HCT116 (cell line): ENCODE results near the gene PIH1D1. TPM values are rescaled to one million over a fixed set of nuclear protein-coding genes. Genes with fewer than 3 reads are reported as not detected.

Experiments used
- ATAC-seq: fragments of 200-7000 bp; cut with Tn5 transposase; 2 replicates; pipeline ENCODE4 v1.9.1; 2020; ENCODE audit warnings: mild to moderate bottlenecking, moderate library complexity
- BruUV-seq: library from RNA; stranded (reverse); fragments of 400-500 nt; replicated peaks from 2 replicates; lab custom pipeline; 2021; lab: Mats Ljungman, UMichigan
- CTCF ChIA-PET: fragments of 300-600 bp; sonication (Branson Sonifier 250); formaldehyde crosslinking; loops from one replicate; lab custom pipeline; 2021; ENCODE audit warnings: antibody characterized with exemption; lab: Charles Lee
- POLR2A ChIA-PET: fragments of 300-600, 350-600 bp; sonication (Branson Sonifier 250); formaldehyde crosslinking; loops from one replicate; lab custom pipeline; 2021; ENCODE audit warnings: antibody characterized with exemption; lab: Charles Lee
- RAD21 ChIA-PET, 2 experiments: fragments of 300-600 bp; sonication (Branson Sonifier 250); formaldehyde crosslinking; loops; one replicate each; lab custom pipeline; 2023; ENCODE audit warnings: low total read pairs in 2 of 2; ENCODE audit not compliant: uncharacterized antibody in 2 of 2, unreplicated experiment in 2 of 2, low non-redundant PET in 1 of 2; lab: Charles Lee
- DNase-seq: peaks from one replicate; pipeline ENCODE4 v3.0.0-alpha.2; 2010; ENCODE audit warnings: low read depth, low spot score
- H2AFZ ChIP-seq: fragments of 200-600 bp; shearing (Covaris generic), sonication (generic); 2 replicates; pipeline ENCODE4 v1.6.1; 2017; ENCODE audit warnings: low read depth, mixed run types, mixed read lengths, antibody characterized with exemption, low read length; ENCODE audit not compliant: poor library complexity, severe bottlenecking
- H3K27ac ChIP-seq: 2 replicates; pipeline ENCODE4 v1.5.1; 2012; ENCODE audit warnings: low read depth, low read length
- H3K27me3 ChIP-seq: fragments of 200-600 bp; sonication (generic); 2 replicates; pipeline ENCODE4 v1.6.1; 2016; ENCODE audit warnings: mixed run types, low read length, mixed read lengths; ENCODE audit not compliant: insufficient read depth
- H3K36me3 ChIP-seq, 2 experiments: fragments of 200-500 bp in 1 of 2; fragments of 200-600 bp in 1 of 2; sonication (Bioruptor generic) in 1 of 2; sonication (generic) in 1 of 2; 2 replicates each; pipeline versions ENCODE4 v1.5.1 to v1.6.1; 2014 to 2016; ENCODE audit warnings: low read length in 2 of 2, inconsistent platforms in 1 of 2, mixed read lengths in 1 of 2, mixed run types in 1 of 2; ENCODE audit not compliant: insufficient read depth in 2 of 2, control insufficient read depth in 1 of 2
- H3K4me1 ChIP-seq, 2 experiments: fragments of 200-600 bp in 1 of 2; sonication (generic) in 1 of 2; 2 replicates each; pipeline versions ENCODE4 v1.5.1 to v1.6.1; 2012 to 2017; ENCODE audit warnings: low read length in 2 of 2, inconsistent platforms in 1 of 2, mild to moderate bottlenecking in 1 of 2, mixed read lengths in 1 of 2, mixed run types in 1 of 2, moderate library complexity in 1 of 2; ENCODE audit not compliant: insufficient read depth in 2 of 2, control insufficient read depth in 1 of 2
- H3K4me2 ChIP-seq: fragments of 200-600 bp; sonication (generic); 2 replicates; pipeline ENCODE4 v1.6.1; 2017; ENCODE audit warnings: mixed run types, low read length, mixed read lengths
- H3K4me3 ChIP-seq, 2 experiments: fragments of 200-600 bp in 1 of 2; sonication (generic) in 1 of 2; replicated peaks in 1 of 2; 2 replicates each; pipeline ENCODE4 v1.5.1; 2011 to 2016; ENCODE audit warnings: low read length in 2 of 2, control low read depth in 1 of 2, low read depth in 1 of 2, mild to moderate bottlenecking in 1 of 2, mixed read lengths in 1 of 2, mixed run types in 1 of 2
- H3K79me2 ChIP-seq: fragments of 200-600 bp; sonication (generic); 2 replicates; pipeline ENCODE4 v1.6.1; 2017; ENCODE audit warnings: mild to moderate bottlenecking, mixed run types, low read length, moderate library complexity, mixed read lengths; ENCODE audit not compliant: insufficient read depth
- H3K9ac ChIP-seq: fragments of 200-600 bp; sonication (generic); 2 replicates; pipeline ENCODE4 v1.6.1; 2016; ENCODE audit warnings: low read length, mixed read lengths
- H3K9me2 ChIP-seq: fragments of 200-600 bp; sonication (generic), shearing (Covaris generic); 2 replicates; pipeline ENCODE4 v1.6.1; 2017; ENCODE audit warnings: mixed run types, mild to moderate bottlenecking, moderate library complexity; ENCODE audit not compliant: insufficient read depth
- H3K9me3 ChIP-seq, 2 experiments: fragments of 200-500 bp in 1 of 2; fragments of 200-600 bp in 1 of 2; sonication (Bioruptor generic) in 1 of 2; sonication (generic) in 1 of 2; 2 replicates each; pipeline ENCODE4 v1.6.1; 2014 to 2017; ENCODE audit warnings: low read length in 2 of 2, mixed read lengths in 2 of 2, inconsistent platforms in 1 of 2, low read depth in 1 of 2, mild to moderate bottlenecking in 1 of 2, mixed run types in 1 of 2, moderate library complexity in 1 of 2; ENCODE audit not compliant: control insufficient read depth in 1 of 2, insufficient read depth in 1 of 2
- H4K20me1 ChIP-seq: fragments of 200-600 bp; sonication (generic), shearing (Covaris generic); 2 replicates; pipeline ENCODE4 v1.6.1; 2017; ENCODE audit warnings: mixed run types, mild to moderate bottlenecking, moderate library complexity; ENCODE audit not compliant: insufficient read depth
- ATF3 ChIP-seq: IDR thresholded peaks from 2 replicates; pipeline ENCODE4 v1.6.1; 2012
- CTCF ChIP-seq, 3 experiments: fragments of 200-600 bp in 1 of 3; sonication (generic) in 1 of 3; IDR thresholded peaks in 2 of 3; conservative IDR thresholded peaks in 1 of 3; 2 replicates each; pipeline ENCODE4 v1.5.1; 2012 to 2017; ENCODE audit warnings: low read depth in 2 of 3, low read length in 2 of 3, antibody characterized with exemption in 1 of 3, borderline replicate concordance in 1 of 3, control low read depth in 1 of 3, mild to moderate bottlenecking in 1 of 3, mixed read lengths in 1 of 3, mixed run types in 1 of 3, moderate library complexity in 1 of 3; ENCODE audit not compliant: insufficient read depth in 1 of 3
- EGR1 ChIP-seq: IDR thresholded peaks from 2 replicates; pipeline ENCODE4 v1.6.1; 2012; ENCODE audit warnings: low read depth
- ELF1 ChIP-seq: IDR thresholded peaks from 2 replicates; pipeline ENCODE4 v1.6.1; 2012; ENCODE audit warnings: low read depth, borderline replicate concordance
- EZH2 ChIP-seq: fragments of 200-600 bp; sonication (generic); IDR thresholded peaks from 2 replicates; pipeline ENCODE4 v1.6.1; 2017; ENCODE audit warnings: antibody characterized with exemption, mixed run types
- EZH2phosphoT487 ChIP-seq: fragments of 200-600 bp; IDR thresholded peaks from 2 replicates; pipeline ENCODE4 v1.6.1; 2018; ENCODE audit warnings: antibody characterized with exemption, borderline replicate concordance
- FOSL1 ChIP-seq: IDR thresholded peaks from 2 replicates; pipeline ENCODE4 v1.6.1; 2012; ENCODE audit warnings: low read depth
- JUND ChIP-seq: IDR thresholded peaks from 2 replicates; pipeline ENCODE4 v1.6.1; 2012
- MAX ChIP-seq: IDR thresholded peaks from 2 replicates; pipeline ENCODE4 v1.6.1; 2012
- REST ChIP-seq: IDR thresholded peaks from 2 replicates; pipeline ENCODE4 v1.6.1; 2012; ENCODE audit warnings: low read depth
- SIN3A ChIP-seq: IDR thresholded peaks from 2 replicates; pipeline ENCODE4 v1.6.1; 2012; ENCODE audit warnings: low read depth
- SRF ChIP-seq: IDR thresholded peaks from 2 replicates; pipeline ENCODE4 v1.6.1; 2012; ENCODE audit warnings: low read depth
- TCF7L2 ChIP-seq: IDR thresholded peaks from 2 replicates; pipeline ENCODE4 v1.7.0; 2011; ENCODE audit warnings: borderline replicate concordance, inconsistent platforms; ENCODE audit not compliant: insufficient read depth, insufficient read length; ENCODE audit errors: extremely low read depth
- YY1 ChIP-seq: IDR thresholded peaks from 2 replicates; pipeline ENCODE4 v1.6.1; 2011; ENCODE audit warnings: low read length, low read depth, moderate library complexity, mild to moderate bottlenecking; ENCODE audit not compliant: insufficient replicate concordance; ENCODE audit errors: extremely low read depth
- ZBTB33 ChIP-seq: IDR thresholded peaks from 2 replicates; pipeline ENCODE4 v1.6.1; 2011; ENCODE audit warnings: mild to moderate bottlenecking, low read length, moderate library complexity; ENCODE audit not compliant: insufficient replicate concordance; ENCODE audit errors: extremely low read depth
- ZFX ChIP-seq: fragments of 450-650 bp; IDR thresholded peaks from 2 replicates; pipeline ENCODE4 v1.6.1; 2017
- ZNF274 ChIP-seq: fragments of 200-500 bp; sonication (Bioruptor generic); IDR thresholded peaks from 2 replicates; pipeline ENCODE4 v1.6.1; 2014; ENCODE audit warnings: mild to moderate bottlenecking, low read depth, low read length, inconsistent platforms
- intact Hi-C: fragments of 100-400 bp; cut with micrococcal nuclease; formaldehyde crosslinking; loops from 2 replicates; pipeline ENCODE4 v1.10.0; 2022
- total RNA-seq: library from RNA; stranded (reverse); gene quantifications from one replicate; pipeline ENCODE4 v1.2.1, GENCODE V29; 2021; ENCODE audit not compliant: unreplicated experiment

Gene PIH1D1
- total RNA-seq, 1 experiment from 2014 or later = 152 TPM

- ChIA-PET RAD21 (no interaction called here), POLR2A (interaction anchor here (1.2 to 2.5 kb wide), 6 partner anchors 17 to 131 kb away, joined by 3 to 7 read pairs (median 4); partner anchors contain the start of genes ALDH16A1, FLT3LG, PIH1D1 and TEAD2), CTCF (interaction anchor here (1.0 to 1.4 kb wide), 3 partner anchors 19 to 54 kb away, joined by 3 to 5 read pairs (median 3); partner anchors contain the start of gene FLT3LG)
- peaks cover 54% of the 10 kb centered on the region for H3K79me2 ChIP-seq
- peak; percentile 13 for ATAC-seq
- peaks cover 23 to 56% of the 10 kb centered on the region in 2 experiments for H3K36me3 ChIP-seq
- no peaks in the 10 kb centered on the region for H3K9me3 ChIP-seq
- H3K27me3 ChIP-seq = no peaks in the 10 kb centered on the region
- H3K4me1 ChIP-seq = peaks cover 19 to 70% of the 10 kb centered on the region in 2 experiments
- H3K9me2 ChIP-seq = no peaks in the 10 kb centered on the region
- no peak overlapping the region for H3K4me3 ChIP-seq
- peak overlapping the region; percentile 100; the same call in 1 of the 2 replicates for H3K9ac ChIP-seq
- H4K20me1 ChIP-seq = peaks cover 20% of the 10 kb centered on the region; the same call in 1 of the 2 replicates
- intact Hi-C loops = no loop called here
- no peak for DNase-seq
- H3K27ac ChIP-seq = peak overlapping the region; percentile 86
- H3K4me2 ChIP-seq = peak overlapping the region; percentile 29
- H2AFZ ChIP-seq = no peak overlapping the region
- no TSS peak for BruUV-seq
- TF ChIP-seq SIN3A (peak; percentile 33), REST (no peak), EZH2phosphoT487 (no peak), TCF7L2 (no peak), ELF1 (no peak; the same call in 1 of the 2 replicates), ZNF274 (no peak), ATF3 (no peak; the same call in 1 of the 2 replicates), YY1 (no peak), MAX (peak; percentile 25; the same call in 1 of the 2 replicates), FOSL1 (no peak; the same call in 1 of the 2 replicates), EGR1 (no peak), ZFX (no peak), ZBTB33 (peak; percentile 49), JUND (peak; percentile 66), CTCF (IDR thresholded peaks at IDR 0.05 in 2 of 3, conservative IDR thresholded peaks at IDR 0.05 in 1 of 3; ENCODE audit: borderline replicate concordance in 1 of 3, insufficient read depth in 1 of 3, low read depth in 2 of 3, low read length in 2 of 3) (no peak), EZH2 (no peak), SRF (no peak; the same call in 1 of the 2 replicates)
These were observed 41.2 kb upstream of the PIH1D1 start for GRCh38 chr19:49492573-49493405.
